ENCODE data around the gene CPSF4L.

Gene CPSF4L

DNA sequence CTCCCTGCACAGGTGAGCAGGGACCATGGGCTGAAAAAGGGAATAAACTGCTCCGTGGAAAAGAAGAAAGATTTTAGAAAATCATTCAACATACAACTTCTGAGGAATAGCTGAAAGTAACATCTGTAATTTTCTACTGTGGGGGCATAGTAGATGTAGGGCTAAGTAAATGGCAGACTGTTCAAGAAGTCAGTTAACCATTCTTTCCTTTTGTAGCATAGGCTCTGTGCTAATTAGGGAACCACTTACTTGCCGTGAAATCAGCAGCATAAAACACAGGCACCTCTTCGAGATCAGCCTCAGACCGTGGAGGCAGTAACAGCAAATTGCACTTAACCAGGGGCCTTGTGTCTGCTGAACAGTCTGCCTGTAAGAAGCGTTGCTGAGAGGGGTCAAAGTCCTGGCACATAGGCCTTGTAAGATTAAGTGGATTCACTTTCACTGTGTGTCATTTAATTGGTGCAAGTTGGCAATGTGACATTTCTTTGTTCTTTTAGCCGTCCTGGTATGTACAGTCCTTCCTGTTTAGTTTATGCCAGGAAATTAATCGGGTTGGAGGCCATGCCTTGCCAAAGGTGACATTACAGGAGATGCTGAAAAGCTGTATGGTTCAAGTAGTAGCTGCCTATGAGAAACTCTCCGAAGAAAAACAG is 58.4 kb downstream of the CPSF4L start:
- DNase-seq (ENCODE audit: low read depth, low spot score): no peak

DNA sequence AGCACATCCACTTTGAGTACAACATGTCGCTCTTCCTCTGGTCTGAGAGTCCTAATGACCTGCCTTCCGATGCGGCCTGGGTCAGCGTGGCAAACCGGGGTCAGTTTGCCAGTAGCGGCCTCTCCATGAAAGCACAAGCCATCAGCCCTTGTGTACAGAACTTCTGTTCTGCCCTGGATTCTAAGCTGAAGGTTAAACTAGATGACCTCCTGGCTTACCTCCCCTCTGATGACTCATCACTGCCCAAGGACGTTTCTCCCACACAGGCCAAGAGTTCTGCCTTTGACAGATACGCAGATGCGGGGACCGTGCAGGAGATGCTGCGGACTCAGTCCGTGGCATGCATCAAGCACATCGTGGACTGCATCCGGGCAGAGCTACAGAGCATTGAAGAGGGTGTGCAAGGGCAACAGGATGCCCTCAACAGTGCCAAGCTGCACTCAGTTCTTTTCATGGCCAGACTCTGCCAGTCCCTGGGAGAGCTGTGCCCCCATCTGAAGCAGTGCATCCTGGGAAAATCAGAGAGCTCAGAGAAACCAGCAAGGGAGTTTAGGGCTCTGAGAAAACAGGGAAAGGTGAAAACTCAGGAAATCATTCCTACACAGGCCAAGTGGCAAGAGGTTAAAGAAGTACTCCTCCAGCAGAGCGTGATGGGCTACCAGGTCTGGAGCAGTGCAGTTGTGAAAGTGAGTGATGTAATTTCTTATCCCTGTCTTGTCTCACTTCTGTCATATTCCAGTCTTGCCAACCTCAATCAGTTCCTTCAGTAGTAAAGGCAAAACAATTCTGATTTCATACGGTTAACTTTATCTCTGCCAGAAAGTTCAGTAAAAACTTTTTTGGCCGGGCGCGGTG is 60.2 kb downstream of the CPSF4L start:
- DNase-seq (ENCODE audit: low read depth, low spot score): no peak

DNA sequence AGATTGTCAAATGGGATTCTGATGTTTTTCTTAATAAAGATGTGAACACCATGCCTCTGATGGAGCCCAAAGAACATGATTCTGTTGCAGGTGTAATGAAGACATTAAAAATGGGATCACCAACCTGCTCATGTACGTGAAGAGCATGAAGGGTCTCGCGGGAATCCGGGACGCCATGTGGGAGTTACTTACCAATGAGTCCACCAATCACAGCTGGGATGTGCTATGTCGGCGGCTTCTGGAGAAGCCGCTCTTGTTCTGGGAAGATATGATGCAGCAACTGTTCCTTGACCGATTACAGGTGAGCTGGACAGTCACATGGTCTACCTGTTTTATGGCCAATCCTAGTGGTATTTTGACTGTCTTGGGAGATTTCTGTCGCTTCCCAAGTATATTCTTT is 61.2 kb downstream of the CPSF4L start:
- DNase-seq (ENCODE audit: low read depth, low spot score): no peak

DNA sequence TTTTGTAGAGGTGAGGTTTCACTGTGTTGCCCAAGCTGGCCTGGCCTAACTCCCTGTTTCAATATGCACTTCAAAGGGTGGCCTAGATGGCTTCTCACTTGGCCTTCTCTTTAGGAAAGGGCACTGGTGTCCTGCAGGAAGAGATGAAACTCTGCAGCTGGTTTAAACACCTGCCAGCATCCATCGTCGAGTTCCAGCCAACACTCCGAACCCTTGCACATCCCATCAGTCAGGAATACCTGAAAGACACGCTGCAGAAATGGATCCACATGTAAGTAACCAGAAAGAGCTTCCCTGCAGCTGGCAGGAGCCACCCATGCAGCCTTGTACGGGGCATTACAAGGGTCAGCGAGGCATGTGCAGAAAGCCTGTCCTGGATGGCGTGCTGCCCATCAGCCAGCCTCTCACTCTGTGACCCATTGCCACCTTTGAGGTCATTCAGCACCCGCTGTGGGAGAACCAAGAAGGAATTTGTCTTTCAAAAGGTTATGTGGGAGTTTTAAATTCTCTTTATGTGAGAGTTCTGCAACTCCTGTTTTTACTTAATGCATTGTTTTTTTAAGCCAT is 61.8 kb downstream of the CPSF4L start:
- no peak for DNase-seq (ENCODE audit: low read depth, low spot score)

DNA sequence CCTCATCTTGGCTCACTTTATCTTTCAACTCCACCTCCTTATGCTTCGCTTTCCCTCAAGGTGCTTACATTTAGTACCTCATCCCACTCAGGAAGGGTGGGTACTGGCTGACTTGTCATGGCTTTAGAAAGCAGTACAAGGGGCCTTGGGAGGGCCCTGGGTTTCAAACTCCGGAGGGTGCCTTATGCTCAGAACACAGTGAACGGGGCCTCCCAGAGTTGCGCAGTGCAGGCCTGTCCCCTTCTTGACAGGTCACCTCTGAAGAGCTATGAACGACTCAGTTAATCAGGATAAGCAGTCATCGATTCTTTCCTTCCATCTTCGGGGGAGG is 62.8 kb downstream of the CPSF4L start:
- no peak for DNase-seq (ENCODE audit: low read depth, low spot score)
